Gastroesophageal sphincter (tissue), 4 donors: ENCODE results near the gene PLCL1. TPM values are rescaled to one million over a fixed set of nuclear protein-coding genes. Genes with fewer than 3 reads are reported as not detected.

Source experiments
- ATAC-seq: fragments of 150-250 bp; one replicate; pipeline ENCODE4 v1.9.1; 2016; ENCODE audit warnings: mild to moderate bottlenecking, moderate library complexity
- H3K27ac ChIP-seq, 4 donors: fragments of 200-600 bp; sonication (generic) in 3 of 4; 1 replicate in 3 of 4; 2 replicates in 1 of 4; pipeline ENCODE4 v1.5.1; 2016 to 2019
- H3K27me3 ChIP-seq: fragments of 200-600 bp; sonication (generic); one replicate; pipeline ENCODE4 v1.5.1; 2019
- H3K36me3 ChIP-seq, 2 donors: fragments of 200-600 bp; sonication (generic); one replicate each; pipeline ENCODE4 v1.5.1; 2019; ENCODE audit warnings: control low read depth in 1 of 2
- H3K4me1 ChIP-seq, 3 donors: fragments of 200-600 bp; sonication (generic); 1 replicate in 2 of 3; 2 replicates in 1 of 3; pipeline ENCODE4 v1.5.1; 2016 to 2019; ENCODE audit warnings: control low read depth in 2 of 3
- H3K4me3 ChIP-seq, 2 donors: fragments of 200-600 bp; sonication (generic); one replicate each; pipeline ENCODE4 v1.5.1; 2019; ENCODE audit warnings: mild to moderate bottlenecking in 1 of 2, moderate library complexity in 1 of 2
- H3K9me3 ChIP-seq, 3 donors: fragments of 200-600 bp; sonication (generic); one replicate each; pipeline ENCODE4 v1.5.1; 2017 to 2019; ENCODE audit warnings: control low read depth in 2 of 3
- EP300 ChIP-seq: sonication (generic); formaldehyde crosslinking; IDR thresholded peaks from one replicate; pipeline ENCODE4 v1.6.1; 2017; ENCODE audit warnings: antibody characterized with exemption, mild to moderate bottlenecking
- POLR2A ChIP-seq, 2 donors: fragments of 450-650 bp; IDR thresholded peaks; one replicate each; pipeline ENCODE4 v1.6.1; 2017; ENCODE audit warnings: antibody characterized with exemption in 2 of 2, mild to moderate bottlenecking in 2 of 2, moderate library complexity in 1 of 2
- POLR2AphosphoS5 ChIP-seq: sonication (generic); formaldehyde crosslinking; IDR thresholded peaks from one replicate; pipeline ENCODE4 v1.6.1; 2017; ENCODE audit warnings: antibody characterized with exemption
- WGBS, 2 donors: methylation state at CpG; one replicate each; pipeline ENCODE4 v1.1.5; 2018; ENCODE audit warnings: low coverage in 1 of 2; 5-methylcytosine and 5-hydroxymethylcytosine counted together
- total RNA-seq, 4 donors: library from RNA; depleted of rRNA; stranded (reverse); fragments of >200 nt; gene quantifications; one replicate each; pipeline ENCODE4 v1.1.0, GENCODE V29; 2016
- TF ChIP-seq, protein P1 (sequence below), 4 experiments: fragments of 200-600 bp in 2 of 4; fragments of 450-650 bp in 2 of 4; sonication (generic) in 1 of 4; IDR thresholded peaks; one replicate each; pipeline ENCODE4 v1.5.1; 2017 to 2019; ENCODE audit warnings: antibody characterized with exemption in 4 of 4, mild to moderate bottlenecking in 2 of 4, moderate library complexity in 2 of 4

Gene PLCL1
- total RNA-seq, 4 donors from 2014 or later = 23.4 to 89.2 (median 47.4) TPM

DNA sequence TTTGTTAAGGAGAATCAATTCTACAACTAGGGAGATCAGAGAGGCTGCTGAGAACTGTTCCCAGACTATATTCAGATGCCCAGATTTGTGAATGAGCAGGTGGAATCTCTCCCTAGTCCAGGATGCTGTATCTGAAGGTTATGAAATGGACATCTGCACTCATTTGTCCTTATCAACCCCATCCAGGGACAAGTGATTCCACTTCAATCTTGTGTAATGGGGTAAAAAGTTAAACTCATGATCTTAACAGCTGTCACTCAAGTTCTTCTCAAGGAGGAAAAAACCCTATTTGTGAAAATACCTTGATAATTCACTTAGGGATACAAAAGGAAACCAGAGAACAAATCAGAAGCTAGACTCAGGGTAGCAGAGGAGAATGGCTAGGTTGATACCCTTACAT, 144.8 kb downstream of the PLCL1 start:
- Histone ChIP-seq H3K4me3 (no peak overlapping the region), H3K4me1 (peaks cover 0 to 53% (median 7%) of the 10 kb centered on the region in 3 donors), H3K36me3 (no peaks in the 10 kb centered on the region), H3K27ac (no peak overlapping the region), H3K27me3 (no peaks in the 10 kb centered on the region), H3K9me3 (no peaks in the 10 kb centered on the region)
- no peak for TF ChIP-seq POLR2A (IDR thresholded peaks at IDR 0.05)
- TF ChIP-seq POLR2AphosphoS5 = no peak
- TF ChIP-seq EP300 = no peak
- TF ChIP-seq, protein P1, sequence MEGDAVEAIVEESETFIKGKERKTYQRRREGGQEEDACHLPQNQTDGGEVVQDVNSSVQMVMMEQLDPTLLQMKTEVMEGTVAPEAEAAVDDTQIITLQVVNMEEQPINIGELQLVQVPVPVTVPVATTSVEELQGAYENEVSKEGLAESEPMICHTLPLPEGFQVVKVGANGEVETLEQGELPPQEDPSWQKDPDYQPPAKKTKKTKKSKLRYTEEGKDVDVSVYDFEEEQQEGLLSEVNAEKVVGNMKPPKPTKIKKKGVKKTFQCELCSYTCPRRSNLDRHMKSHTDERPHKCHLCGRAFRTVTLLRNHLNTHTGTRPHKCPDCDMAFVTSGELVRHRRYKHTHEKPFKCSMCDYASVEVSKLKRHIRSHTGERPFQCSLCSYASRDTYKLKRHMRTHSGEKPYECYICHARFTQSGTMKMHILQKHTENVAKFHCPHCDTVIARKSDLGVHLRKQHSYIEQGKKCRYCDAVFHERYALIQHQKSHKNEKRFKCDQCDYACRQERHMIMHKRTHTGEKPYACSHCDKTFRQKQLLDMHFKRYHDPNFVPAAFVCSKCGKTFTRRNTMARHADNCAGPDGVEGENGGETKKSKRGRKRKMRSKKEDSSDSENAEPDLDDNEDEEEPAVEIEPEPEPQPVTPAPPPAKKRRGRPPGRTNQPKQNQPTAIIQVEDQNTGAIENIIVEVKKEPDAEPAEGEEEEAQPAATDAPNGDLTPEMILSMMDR (IDR thresholded peaks at IDR 0.05) = no peak
- ATAC-seq = no peak

DNA sequence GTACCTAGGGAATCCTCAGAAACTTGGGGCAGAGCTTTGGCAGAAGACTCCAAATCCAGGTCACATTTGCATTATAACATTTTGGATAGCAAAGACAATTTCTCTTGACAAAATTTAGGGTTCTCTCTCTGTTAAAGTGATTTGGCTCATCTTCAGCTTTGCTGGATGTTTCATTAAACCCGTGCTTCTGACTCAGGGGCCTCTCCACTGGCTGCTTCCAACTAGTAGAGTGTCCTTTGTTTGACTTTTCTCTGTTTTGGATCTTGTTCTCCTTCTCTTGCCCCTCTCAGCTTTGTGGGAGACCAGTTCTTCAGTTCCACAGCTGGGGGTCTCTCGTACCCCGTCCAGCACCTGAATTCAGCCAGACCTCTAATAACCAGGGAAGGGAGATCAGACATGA, 145.6 kb downstream of the PLCL1 start:
- Histone ChIP-seq H3K9me3 (no peaks in the 10 kb centered on the region), H3K27ac (no peak overlapping the region), H3K27me3 (no peaks in the 10 kb centered on the region), H3K4me1 (peaks cover 0 to 52% (median 11%) of the 10 kb centered on the region in 3 donors), H3K4me3 (no peak overlapping the region), H3K36me3 (no peaks in the 10 kb centered on the region)
- ATAC-seq = no peak
- no peak for TF ChIP-seq EP300
- no peak for TF ChIP-seq POLR2A (IDR thresholded peaks at IDR 0.05)
- TF ChIP-seq, protein P1 (IDR thresholded peaks at IDR 0.05) = no peak
- no peak for TF ChIP-seq POLR2AphosphoS5
- 86% methylated on average over 3 of the region's 3 CpGs; no CpG with 5 or more reads in 1 of the 2 donors for WGBS, 2 donors

DNA sequence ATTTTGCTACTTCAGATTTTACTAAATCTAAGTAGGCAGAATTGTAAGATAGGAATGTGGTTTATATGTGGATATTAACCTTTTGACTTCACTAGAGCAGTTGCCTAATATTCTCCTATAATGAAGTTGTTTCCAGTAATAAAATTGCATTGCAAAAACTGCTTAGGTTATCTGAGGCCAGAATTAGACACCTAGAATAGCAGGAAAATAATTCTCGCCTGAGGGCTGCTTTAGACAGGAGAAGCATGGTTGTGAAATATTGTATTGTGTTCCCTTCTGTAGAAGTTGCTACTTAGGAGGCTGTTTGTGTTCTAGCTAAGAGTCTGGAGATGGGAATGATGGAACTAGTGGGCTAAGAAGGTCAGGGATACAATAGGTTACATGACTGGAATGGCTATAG, 146.3 kb downstream of the PLCL1 start:
- Histone ChIP-seq H3K9me3 (no peaks in the 10 kb centered on the region), H3K4me1 (peaks cover 0 to 51% (median 12%) of the 10 kb centered on the region in 3 donors), H3K27me3 (no peaks in the 10 kb centered on the region), H3K4me3 (no peak overlapping the region), H3K27ac (no peak overlapping the region), H3K36me3 (no peaks in the 10 kb centered on the region)
- peak; percentile 15 for TF ChIP-seq POLR2AphosphoS5
- TF ChIP-seq EP300 = no peak
- TF ChIP-seq, protein P1 (IDR thresholded peaks at IDR 0.05) = no peak
- TF ChIP-seq POLR2A (IDR thresholded peaks at IDR 0.05) = no peak
- no peak for ATAC-seq
- WGBS, 2 donors = 63 to 69% methylated on average over 1 of the region's 1 CpG

DNA sequence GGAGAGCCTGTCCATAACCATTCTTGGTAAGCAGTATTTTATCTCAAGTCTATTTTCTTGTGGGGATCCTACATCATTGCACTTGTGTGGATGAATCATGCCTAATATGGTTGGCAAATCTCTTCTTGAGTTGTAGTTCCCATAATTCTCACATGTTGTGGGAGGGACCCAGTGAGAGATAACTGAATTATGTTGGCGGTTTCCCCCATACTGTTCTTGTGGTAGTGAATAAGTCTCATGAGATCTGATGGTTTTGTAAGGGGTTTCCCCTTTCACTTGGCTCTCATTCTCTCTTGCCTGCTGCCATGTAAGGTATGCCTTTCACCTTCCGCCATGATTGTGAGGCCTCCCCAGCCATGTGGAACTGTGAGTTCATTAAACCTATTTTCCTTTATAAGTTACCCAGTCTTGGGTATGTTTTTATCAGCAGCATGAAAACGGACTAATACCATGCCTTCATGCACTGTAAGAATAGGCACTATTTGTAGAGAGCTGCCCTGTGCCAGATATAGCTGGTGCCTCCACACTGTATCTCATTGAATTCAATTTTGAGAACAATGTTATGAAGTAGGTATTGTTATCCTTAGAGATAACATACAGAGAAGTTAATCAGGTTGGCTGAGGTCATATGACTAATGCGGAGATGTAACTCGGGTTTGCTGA, 148.3 kb downstream of the PLCL1 start:
- no peaks in the 10 kb centered on the region for H3K9me3 ChIP-seq
- H3K27me3 ChIP-seq = no peaks in the 10 kb centered on the region
- H3K36me3 ChIP-seq = no peaks in the 10 kb centered on the region
- H3K27ac ChIP-seq = no peak overlapping the region
- WGBS, 2 donors = 91 to 94% methylated on average over 2 to 5 of the region's 5 CpGs
- ATAC-seq = no peak
- no peak overlapping the region for H3K4me3 ChIP-seq
- TF ChIP-seq POLR2A (IDR thresholded peaks at IDR 0.05) (no peak), EP300 (no peak), POLR2AphosphoS5 (no peak)
- TF ChIP-seq, protein P1 (IDR thresholded peaks at IDR 0.05) = no peak
- peaks cover 0 to 36% (median 12%) of the 10 kb centered on the region in 3 donors for H3K4me1 ChIP-seq

DNA sequence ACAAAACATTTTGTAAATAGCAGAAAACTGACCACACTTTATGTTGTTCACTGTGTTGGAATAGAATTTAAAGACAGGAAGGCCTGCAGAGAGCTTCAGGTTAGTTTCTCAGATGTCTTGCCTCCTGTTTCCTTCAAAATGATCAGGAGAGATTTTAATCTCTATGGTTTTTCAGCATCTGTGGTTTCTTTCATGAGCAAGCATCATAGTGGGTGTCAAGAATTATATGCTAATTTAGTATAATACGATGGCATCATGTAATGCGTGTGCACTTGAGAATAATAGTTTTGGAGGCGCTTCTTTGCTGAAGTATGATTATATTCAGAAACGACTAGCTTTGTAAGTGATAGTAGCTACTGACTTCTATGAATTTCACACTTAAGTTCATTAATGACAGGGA, 149.9 kb downstream of the PLCL1 start:
- Histone ChIP-seq H3K4me1 (peaks cover 0 to 44% (median 12%) of the 10 kb centered on the region in 3 donors), H3K36me3 (no peaks in the 10 kb centered on the region), H3K27me3 (no peaks in the 10 kb centered on the region), H3K27ac (no peak overlapping the region), H3K4me3 (no peak overlapping the region), H3K9me3 (no peaks in the 10 kb centered on the region)
- TF ChIP-seq, protein P1 (IDR thresholded peaks at IDR 0.05) = no peak
- TF ChIP-seq EP300 = no peak
- TF ChIP-seq POLR2A (IDR thresholded peaks at IDR 0.05) = no peak
- TF ChIP-seq POLR2AphosphoS5 = no peak
- ATAC-seq = no peak
- WGBS, 2 donors = 71 to 77% methylated on average over 4 of the region's 4 CpGs
